ENCODE data around the gene EPHA4.

DNA sequence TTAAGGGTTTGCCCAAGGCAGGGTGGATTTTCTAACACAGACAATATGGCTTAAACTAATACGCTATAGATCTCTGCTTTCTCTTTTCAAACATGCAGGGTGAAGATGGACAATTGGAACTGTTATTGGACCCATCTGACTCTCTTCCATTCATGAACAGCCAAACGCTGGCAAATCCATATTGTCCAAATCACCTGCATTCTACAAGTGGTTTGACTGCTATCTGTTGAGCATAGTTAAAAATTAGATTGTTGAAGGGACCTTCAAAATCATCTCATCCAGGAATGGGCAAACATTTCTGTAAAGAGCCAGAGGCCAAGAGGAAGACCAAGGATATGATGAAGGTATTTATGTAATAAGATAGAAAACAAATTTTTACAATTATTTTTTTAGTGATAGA lies 65.6 kb downstream of the EPHA4 start:
- TF ChIP-seq POLR2AphosphoS5 (IDR thresholded peaks at IDR 0.05) = no peak
- TF ChIP-seq, protein P1, sequence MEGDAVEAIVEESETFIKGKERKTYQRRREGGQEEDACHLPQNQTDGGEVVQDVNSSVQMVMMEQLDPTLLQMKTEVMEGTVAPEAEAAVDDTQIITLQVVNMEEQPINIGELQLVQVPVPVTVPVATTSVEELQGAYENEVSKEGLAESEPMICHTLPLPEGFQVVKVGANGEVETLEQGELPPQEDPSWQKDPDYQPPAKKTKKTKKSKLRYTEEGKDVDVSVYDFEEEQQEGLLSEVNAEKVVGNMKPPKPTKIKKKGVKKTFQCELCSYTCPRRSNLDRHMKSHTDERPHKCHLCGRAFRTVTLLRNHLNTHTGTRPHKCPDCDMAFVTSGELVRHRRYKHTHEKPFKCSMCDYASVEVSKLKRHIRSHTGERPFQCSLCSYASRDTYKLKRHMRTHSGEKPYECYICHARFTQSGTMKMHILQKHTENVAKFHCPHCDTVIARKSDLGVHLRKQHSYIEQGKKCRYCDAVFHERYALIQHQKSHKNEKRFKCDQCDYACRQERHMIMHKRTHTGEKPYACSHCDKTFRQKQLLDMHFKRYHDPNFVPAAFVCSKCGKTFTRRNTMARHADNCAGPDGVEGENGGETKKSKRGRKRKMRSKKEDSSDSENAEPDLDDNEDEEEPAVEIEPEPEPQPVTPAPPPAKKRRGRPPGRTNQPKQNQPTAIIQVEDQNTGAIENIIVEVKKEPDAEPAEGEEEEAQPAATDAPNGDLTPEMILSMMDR (IDR thresholded peaks at IDR 0.05) = no peak
- no peak for TF ChIP-seq EP300 (IDR thresholded peaks at IDR 0.05)
- TF ChIP-seq POLR2A (IDR thresholded peaks at IDR 0.05) = no peak

Measured in stomach (tissue), 4 donors.